GM21619 (cell line): ENCODE data around the gene CCER1.
A peak's percentile ranks its signal among the peaks of the same experiment; 100 is the strongest.

ENCODE experiments used
- ATAC-seq: cut with Tn5 transposase; IDR thresholded peaks from one replicate; pipeline ENCODE4 v1.9.1; 2021; ENCODE audit not compliant: unreplicated experiment

The CCER1 gene

GRCh38 chr12:90969851-90970250 is 14.9 kb upstream of the CCER1 start:
- no peak for ATAC-seq

- no peak for ATAC-seq
Observed at GRCh38 chr12:90969346-90969745, 14.4 kb upstream of the CCER1 start.

- no peak for ATAC-seq
Observed at GRCh38 chr12:90965204-90965603, 10.2 kb upstream of the CCER1 start.

- no peak for ATAC-seq
Observed at GRCh38 chr12:90964616-90965015, 9.6 kb upstream of the CCER1 start.

- ATAC-seq: no peak
Observed at GRCh38 chr12:90963946-90964345, 9.0 kb upstream of the CCER1 start.

- ATAC-seq: no peak
Observed at GRCh38 chr12:90961154-90961553, 6.2 kb upstream of the CCER1 start.

- peak; percentile 75 for ATAC-seq
Observed at GRCh38 chr12:90959538-90960139, 4.7 kb upstream of the CCER1 start.

GRCh38 chr12:90959032-90959431 is 4.1 kb upstream of the CCER1 start:
- ATAC-seq: no peak

GRCh38 chr12:90958347-90958746 is 3.4 kb upstream of the CCER1 start:
- no peak for ATAC-seq

- no peak for ATAC-seq
Observed at GRCh38 chr12:90954428-90954827, 548 bp downstream of the CCER1 start.

GRCh38 chr12:90953956-90954421 is 987 bp downstream of the CCER1 start:
- ATAC-seq: no peak

GRCh38 chr12:90951432-90952105 is 3.4 kb downstream of the CCER1 start:
- no peak for ATAC-seq

- ATAC-seq: no peak
Observed at GRCh38 chr12:90947869-90948268, 7.1 kb downstream of the CCER1 start.

- ATAC-seq: peak; percentile 84
Observed at GRCh38 chr12:90945070-90945649, 9.8 kb downstream of the CCER1 start.

- no peak for ATAC-seq
Observed at GRCh38 chr12:90943255-90943654, 11.7 kb downstream of the CCER1 start.

- ATAC-seq: peak; percentile 71
Observed at GRCh38 chr12:90940872-90941499, 14.0 kb downstream of the CCER1 start.

- no peak for ATAC-seq
Observed at GRCh38 chr12:90939382-90939781, 15.6 kb downstream of the CCER1 start.

- ATAC-seq: no peak
Observed at GRCh38 chr12:90938451-90938850, 16.5 kb downstream of the CCER1 start.

GRCh38 chr12:90937651-90938050 is 17.3 kb downstream of the CCER1 start:
- ATAC-seq: no peak

- no peak for ATAC-seq
Observed at GRCh38 chr12:90936230-90937005, 18.6 kb downstream of the CCER1 start.

GRCh38 chr12:90925562-90925961 is 29.4 kb downstream of the CCER1 start:
- ATAC-seq: no peak
